ENCODE measurements around the gene PARVA.
"Not testable (repeated sequence)": the region's sequence is repeated elsewhere in the genome, so short reads cannot be mapped to it uniquely, and the experiment has no call there.

Gene PARVA

GRCh38 chr11:12362857-12363256 is 14.5 kb upstream of the PARVA start:
- Histone ChIP-seq H3K27me3 (ENCODE audit: control insufficient read depth, low read length) (no peaks in the 10 kb centered on the region), H3K9me2 (replicated peaks; ENCODE audit: control insufficient read depth, low read length) (no peaks in the 10 kb centered on the region), H3K27ac (ENCODE audit: low read depth, low read length) (no peak overlapping the region), H3K4me1 (ENCODE audit: control insufficient read depth, low read length) (no peaks in the 10 kb centered on the region), H4K20me1 (ENCODE audit: control insufficient read depth, insufficient read depth, low read depth, low read length) (no peaks in the 10 kb centered on the region), H3K79me2 (ENCODE audit: control insufficient read depth, low read length) (no peaks in the 10 kb centered on the region), H3K36me3 (ENCODE audit: control insufficient read depth, low read length) (no peaks in the 10 kb centered on the region), H3K9me3 (ENCODE audit: control insufficient read depth, insufficient read depth, low read length) (no peaks in the 10 kb centered on the region), H3K4me2 (ENCODE audit: low read length) (no peak overlapping the region), H3F3A (ENCODE audit: control insufficient read depth, insufficient read depth) (no peaks in the 10 kb centered on the region), H3K4me3 (ENCODE audit: low read length) (no peak overlapping the region)
- TF ChIP-seq CTCF (IDR thresholded peaks at IDR 0.05; ENCODE audit: low read depth, low read length, poor library complexity, severe bottlenecking) (no peak), EZH2phosphoT487 (IDR thresholded peaks at IDR 0.05; ENCODE audit: borderline replicate concordance, low read length) (no peak)

GRCh38 chr11:12363373-12363772 is 14.0 kb upstream of the PARVA start:
- no peaks in the 10 kb centered on the region for H4K20me1 ChIP-seq (ENCODE audit: control insufficient read depth, insufficient read depth, low read depth, low read length)
- no peak overlapping the region for H3K4me2 ChIP-seq (ENCODE audit: low read length)
- no peaks in the 10 kb centered on the region for H3K9me2 ChIP-seq (replicated peaks; ENCODE audit: control insufficient read depth, low read length)
- H3K79me2 ChIP-seq (ENCODE audit: control insufficient read depth, low read length), result no peaks in the 10 kb centered on the region
- no peaks in the 10 kb centered on the region for H3F3A ChIP-seq (ENCODE audit: control insufficient read depth, insufficient read depth)
- H3K9me3 ChIP-seq (ENCODE audit: control insufficient read depth, insufficient read depth, low read length), result no peaks in the 10 kb centered on the region
- H3K4me3 ChIP-seq (ENCODE audit: low read length), result no peak overlapping the region
- H3K36me3 ChIP-seq (ENCODE audit: control insufficient read depth, low read length), result no peaks in the 10 kb centered on the region
- H3K27me3 ChIP-seq (ENCODE audit: control insufficient read depth, low read length), result no peaks in the 10 kb centered on the region
- no peaks in the 10 kb centered on the region for H3K4me1 ChIP-seq (ENCODE audit: control insufficient read depth, low read length)
- TF ChIP-seq EZH2phosphoT487 (IDR thresholded peaks at IDR 0.05; ENCODE audit: borderline replicate concordance, low read length) (no peak), CTCF (IDR thresholded peaks at IDR 0.05; ENCODE audit: low read depth, low read length, poor library complexity, severe bottlenecking) (no peak)
- no peak overlapping the region for H3K27ac ChIP-seq (ENCODE audit: low read depth, low read length)

- not testable (repeated sequence) for H3F3A ChIP-seq (ENCODE audit: control insufficient read depth, insufficient read depth); H4K20me1 ChIP-seq (ENCODE audit: control insufficient read depth, insufficient read depth, low read depth, low read length); H3K36me3 ChIP-seq (ENCODE audit: control insufficient read depth, low read length); H3K9me3 ChIP-seq (ENCODE audit: control insufficient read depth, insufficient read depth, low read length); H3K79me2 ChIP-seq (ENCODE audit: control insufficient read depth, low read length); H3K4me1 ChIP-seq (ENCODE audit: control insufficient read depth, low read length); H3K27me3 ChIP-seq (ENCODE audit: control insufficient read depth, low read length); H3K4me2 ChIP-seq (ENCODE audit: low read length); H3K27ac ChIP-seq (ENCODE audit: low read depth, low read length); H3K4me3 ChIP-seq (ENCODE audit: low read length); H3K9me2 ChIP-seq (replicated peaks; ENCODE audit: control insufficient read depth, low read length)
These were observed 11.3 kb upstream of the PARVA start for GRCh38 chr11:12365965-12366575.

- not testable (repeated sequence) for H3K27ac ChIP-seq (ENCODE audit: low read depth, low read length); H3F3A ChIP-seq (ENCODE audit: control insufficient read depth, insufficient read depth); H3K36me3 ChIP-seq (ENCODE audit: control insufficient read depth, low read length); H3K9me3 ChIP-seq (ENCODE audit: control insufficient read depth, insufficient read depth, low read length); H3K9me2 ChIP-seq (replicated peaks; ENCODE audit: control insufficient read depth, low read length); H3K27me3 ChIP-seq (ENCODE audit: control insufficient read depth, low read length); H3K4me1 ChIP-seq (ENCODE audit: control insufficient read depth, low read length); H3K79me2 ChIP-seq (ENCODE audit: control insufficient read depth, low read length); H4K20me1 ChIP-seq (ENCODE audit: control insufficient read depth, insufficient read depth, low read depth, low read length); H3K4me3 ChIP-seq (ENCODE audit: low read length); H3K4me2 ChIP-seq (ENCODE audit: low read length)
These were observed 10.3 kb upstream of the PARVA start for GRCh38 chr11:12367057-12367456.
